A673 (cell line): ENCODE results near the gene PSMB2. TPM values are rescaled to one million over a fixed set of nuclear protein-coding genes. Genes with fewer than 3 reads are reported as not detected.

Experiments used
- BruUV-seq: library from RNA; stranded (reverse); fragments of 400-500 nt; replicated peaks from 2 replicates; lab custom pipeline; 2021; lab: Mats Ljungman, UMichigan
- CTCF ChIA-PET: fragments of 300-600 bp; sonication (Branson Sonifier 250); formaldehyde crosslinking; loops from one replicate; lab custom pipeline; 2022; ENCODE audit warnings: antibody characterized with exemption; lab: Charles Lee
- POLR2A ChIA-PET: fragments of 300-600 bp; sonication (Branson Sonifier 250); formaldehyde crosslinking; loops from one replicate; lab custom pipeline; 2022; ENCODE audit warnings: antibody characterized with exemption; ENCODE audit not compliant: low non-redundant PET; lab: Charles Lee
- DNase-seq: peaks from one replicate; pipeline ENCODE4 v3.0.0-alpha.2; 2015; ENCODE audit warnings: low spot score
- H3K27ac ChIP-seq: fragments of 200-600 bp; sonication (generic); 2 replicates; pipeline ENCODE4 v1.5.1; 2016; ENCODE audit warnings: mixed run types, low read depth, mild to moderate bottlenecking, mixed read lengths, antibody characterized with exemption, low read length; ENCODE audit not compliant: poor library complexity, severe bottlenecking
- H3K27me3 ChIP-seq: fragments of 200-600 bp; sonication (generic); replicated peaks from 2 replicates; pipeline ENCODE4 v1.6.1; 2017; ENCODE audit warnings: mixed run types, low read depth, mild to moderate bottlenecking, mixed read lengths, antibody characterized with exemption, low read length; ENCODE audit not compliant: insufficient read depth, poor library complexity
- H3K36me3 ChIP-seq: fragments of 200-600 bp; sonication (generic); 2 replicates; pipeline ENCODE4 v1.6.1; 2016; ENCODE audit warnings: mixed run types, mild to moderate bottlenecking, mixed read lengths, antibody characterized with exemption, low read length; ENCODE audit not compliant: insufficient read depth, poor library complexity, severe bottlenecking
- H3K4me1 ChIP-seq: fragments of 200-600 bp; sonication (generic); 2 replicates; pipeline ENCODE4 v1.6.1; 2017; ENCODE audit warnings: mixed run types, mild to moderate bottlenecking, mixed read lengths, antibody characterized with exemption, low read length; ENCODE audit not compliant: insufficient read depth, poor library complexity, severe bottlenecking
- H3K4me3 ChIP-seq: fragments of 200-600 bp; sonication (generic); 2 replicates; pipeline ENCODE4 v1.5.1; 2016; ENCODE audit warnings: low read depth, mixed run types, mild to moderate bottlenecking, mixed read lengths, low read length; ENCODE audit not compliant: poor library complexity, severe bottlenecking
- H3K9me3 ChIP-seq: fragments of 200-600 bp; sonication (generic); 2 replicates; pipeline ENCODE4 v1.6.1; 2016; ENCODE audit warnings: mixed run types, low read depth, mild to moderate bottlenecking, mixed read lengths, antibody characterized with exemption, low read length; ENCODE audit not compliant: poor library complexity, severe bottlenecking
- EZH2 ChIP-seq: fragments of 200-600 bp; sonication (generic); IDR thresholded peaks from 2 replicates; pipeline ENCODE4 v1.6.1; 2017; ENCODE audit warnings: borderline replicate concordance, low read depth, mild to moderate bottlenecking, mixed read lengths, antibody characterized with exemption, low read length; ENCODE audit not compliant: poor library complexity, severe bottlenecking
- intact Hi-C: fragments of 100-400 bp; cut with micrococcal nuclease; formaldehyde crosslinking; loops from one replicate; pipeline ENCODE4 v1.10.0; 2022; ENCODE audit not compliant: unreplicated experiment
- total RNA-seq: library from RNA; stranded (reverse); gene quantifications from 2 replicates; pipeline ENCODE4 v1.2.3, GENCODE V29; 2021
- TF ChIP-seq, protein P1 (sequence below): fragments of 300-800, 200-600 bp; sonication (generic); conservative IDR thresholded peaks from 2 replicates; pipeline ENCODE4 v1.5.1; 2017; ENCODE audit warnings: low read depth, mild to moderate bottlenecking, antibody characterized with exemption, low read length, moderate library complexity, mixed read lengths

PSMB2 gene
- total RNA-seq, 1 experiment from 2014 or later, result 169 TPM

DNA sequence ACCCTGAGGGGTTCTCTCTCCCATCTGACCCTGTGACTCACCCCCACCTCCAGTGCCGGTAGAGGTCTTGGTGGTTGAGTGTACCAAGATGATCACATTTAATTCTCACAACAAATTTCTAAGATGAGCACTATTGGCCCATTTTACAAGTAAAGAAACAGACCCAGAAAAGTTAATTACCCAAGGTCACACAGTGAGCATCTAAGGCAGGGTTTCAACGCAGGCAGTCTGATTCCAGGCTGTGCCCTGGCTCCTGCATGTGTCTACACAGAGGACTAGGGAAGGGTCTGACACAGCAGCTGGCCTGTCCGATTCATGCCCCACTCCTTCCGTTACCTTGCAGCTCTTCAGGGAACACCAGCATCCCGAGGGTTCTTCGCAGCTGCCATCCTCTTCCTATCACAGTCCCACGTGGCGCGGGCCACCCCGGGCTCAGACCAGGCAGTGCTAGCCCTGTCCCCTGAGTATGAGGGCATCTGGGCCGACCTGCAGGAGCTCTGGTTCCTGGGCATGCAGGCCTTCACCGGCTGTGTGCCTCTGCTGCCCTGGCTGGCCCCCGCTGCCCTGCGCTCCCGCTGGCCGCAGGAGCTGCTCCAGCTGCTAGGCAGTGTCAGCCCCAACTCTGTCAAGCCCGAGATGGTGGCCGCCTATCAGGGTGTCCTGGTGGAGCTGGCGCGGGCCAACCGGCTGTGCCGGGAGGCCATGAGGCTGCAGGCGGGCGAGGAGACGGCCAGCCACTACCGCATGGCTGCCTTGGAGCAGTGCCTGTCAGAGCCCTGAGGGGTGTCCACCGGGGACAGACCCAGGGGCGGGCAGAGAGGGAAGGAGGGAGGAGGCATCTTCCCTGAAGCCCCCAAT lies 76.2 kb downstream of the PSMB2 start:
- BruUV-seq, result no TSS peak

GRCh38 chr1:35564037-35564883 lies 77.1 kb downstream of the PSMB2 start:
- TF ChIP-seq, protein P1, sequence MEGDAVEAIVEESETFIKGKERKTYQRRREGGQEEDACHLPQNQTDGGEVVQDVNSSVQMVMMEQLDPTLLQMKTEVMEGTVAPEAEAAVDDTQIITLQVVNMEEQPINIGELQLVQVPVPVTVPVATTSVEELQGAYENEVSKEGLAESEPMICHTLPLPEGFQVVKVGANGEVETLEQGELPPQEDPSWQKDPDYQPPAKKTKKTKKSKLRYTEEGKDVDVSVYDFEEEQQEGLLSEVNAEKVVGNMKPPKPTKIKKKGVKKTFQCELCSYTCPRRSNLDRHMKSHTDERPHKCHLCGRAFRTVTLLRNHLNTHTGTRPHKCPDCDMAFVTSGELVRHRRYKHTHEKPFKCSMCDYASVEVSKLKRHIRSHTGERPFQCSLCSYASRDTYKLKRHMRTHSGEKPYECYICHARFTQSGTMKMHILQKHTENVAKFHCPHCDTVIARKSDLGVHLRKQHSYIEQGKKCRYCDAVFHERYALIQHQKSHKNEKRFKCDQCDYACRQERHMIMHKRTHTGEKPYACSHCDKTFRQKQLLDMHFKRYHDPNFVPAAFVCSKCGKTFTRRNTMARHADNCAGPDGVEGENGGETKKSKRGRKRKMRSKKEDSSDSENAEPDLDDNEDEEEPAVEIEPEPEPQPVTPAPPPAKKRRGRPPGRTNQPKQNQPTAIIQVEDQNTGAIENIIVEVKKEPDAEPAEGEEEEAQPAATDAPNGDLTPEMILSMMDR, result peak; percentile 79
- no peak for TF ChIP-seq EZH2
- no peak overlapping the region for H3K4me3 ChIP-seq
- H3K36me3 ChIP-seq, result peaks cover 9% of the 10 kb centered on the region
- ChIA-PET CTCF (interaction anchor here (0.6 to 1.5 kb wide), 6 partner anchors 9 to 205 kb away, joined by 3 to 31 read pairs (median 4); partner anchors contain the start of genes CLSPN and TFAP2E), POLR2A (interaction anchor here (0.6 kb wide), 1 partner anchor 16 kb away, joined by 3 read pairs; no protein-coding TSS in a partner anchor)
- H3K27me3 ChIP-seq, result no peaks in the 10 kb centered on the region
- intact Hi-C loops, result loop anchor here (1.0 kb wide), 1 partner anchor 113 kb away; no protein-coding TSS in a partner anchor
- DNase-seq, result peak; percentile 71
- H3K9me3 ChIP-seq, result no peaks in the 10 kb centered on the region
- BruUV-seq, result no TSS peak
- H3K4me1 ChIP-seq, result peaks cover 2% of the 10 kb centered on the region
- no peak overlapping the region for H3K27ac ChIP-seq

More for the DNA sequence above, 76.2 kb downstream of the PSMB2 start:
- no peaks in the 10 kb centered on the region for H3K4me1 ChIP-seq
- no peaks in the 10 kb centered on the region for H3K27me3 ChIP-seq
- no peak for TF ChIP-seq EZH2
- TF ChIP-seq, protein P1, result no peak; the same call in 1 of the 2 replicates
- ChIA-PET POLR2A (interaction anchor here (0.6 kb wide), 1 partner anchor 15 kb away, joined by 3 read pairs; no protein-coding TSS in a partner anchor), CTCF (interaction anchor here (0.6 to 1.5 kb wide), 6 partner anchors 8 to 205 kb away, joined by 3 to 31 read pairs (median 4); partner anchors contain the start of genes CLSPN and TFAP2E)
- intact Hi-C loops, result loop anchor here (1.0 kb wide), 1 partner anchor 114 kb away; no protein-coding TSS in a partner anchor
- H3K4me3 ChIP-seq, result no peak overlapping the region
- no peak overlapping the region for H3K27ac ChIP-seq
- peaks cover 9% of the 10 kb centered on the region for H3K36me3 ChIP-seq
- no peaks in the 10 kb centered on the region for H3K9me3 ChIP-seq
- DNase-seq, result no peak

DNA sequence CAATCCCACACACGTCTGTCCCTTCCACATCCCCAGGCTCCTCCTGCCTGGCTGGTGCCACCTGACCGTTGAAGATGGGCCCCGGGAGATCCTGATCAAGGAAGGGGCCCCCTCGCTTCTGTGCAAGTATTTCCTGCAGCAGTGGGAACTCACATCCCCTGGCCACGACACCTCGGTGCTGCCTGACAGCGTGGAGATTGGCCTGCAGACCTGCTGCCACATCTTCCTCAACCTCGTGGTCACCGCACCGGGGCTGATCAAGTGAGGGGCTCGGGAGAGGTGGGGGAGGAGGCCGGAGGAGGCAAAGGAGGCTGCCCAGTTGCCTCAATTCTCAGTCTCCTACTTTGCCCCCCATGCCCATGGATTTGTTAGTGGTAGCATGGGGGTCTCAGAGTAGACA lies 78.2 kb downstream of the PSMB2 start:
- TF ChIP-seq EZH2, result no peak
- TF ChIP-seq, protein P1, result no peak
- H3K27ac ChIP-seq, result no peak overlapping the region
- H3K4me3 ChIP-seq, result no peak overlapping the region
- intact Hi-C loops, result no loop called here
- DNase-seq, result no peak
- no peaks in the 10 kb centered on the region for H3K9me3 ChIP-seq
- peaks cover 9% of the 10 kb centered on the region for H3K36me3 ChIP-seq
- CTCF ChIA-PET, result no interaction called here
- peaks cover 6% of the 10 kb centered on the region for H3K4me1 ChIP-seq
- POLR2A ChIA-PET, result no interaction called here
- BruUV-seq, result no TSS peak
- no peaks in the 10 kb centered on the region for H3K27me3 ChIP-seq
